Panc1 (cell line): ENCODE measurements around the gene PNO1. TPM values are rescaled to one million over a fixed set of nuclear protein-coding genes. Genes with fewer than 3 reads are reported as not detected.

ENCODE experiments used
- ATAC-seq: fragments of 200-7000 bp; cut with Tn5 transposase; 2 replicates; pipeline ENCODE4 v1.9.1; 2020; ENCODE audit warnings: mild to moderate bottlenecking, moderate library complexity
- BruUV-seq: library from RNA; stranded (reverse); fragments of 400-500 nt; replicated peaks from 2 replicates; lab custom pipeline; 2021; lab: Mats Ljungman, UMichigan
- CTCF ChIA-PET: fragments of 300-600 bp; sonication (Branson Sonifier 250); formaldehyde crosslinking; loops from one replicate; lab custom pipeline; 2022; ENCODE audit warnings: antibody characterized with exemption; lab: Charles Lee
- POLR2A ChIA-PET: fragments of 300-600 bp; sonication (Branson Sonifier 250); formaldehyde crosslinking; loops from one replicate; lab custom pipeline; 2022; ENCODE audit warnings: antibody characterized with exemption; lab: Charles Lee
- DNase-seq: peaks from one replicate; pipeline ENCODE4 v3.0.0-alpha.2; 2010; ENCODE audit warnings: low read depth, low spot score
- H3K27ac ChIP-seq: 2 replicates; pipeline ENCODE4 v1.5.1; 2011; ENCODE audit warnings: mild to moderate bottlenecking, low read length, inconsistent platforms
- H3K27me3 ChIP-seq: fragments of 200-500 bp; sonication (Bioruptor generic); 2 replicates; pipeline ENCODE4 v1.6.0; 2014; ENCODE audit warnings: low read length, inconsistent platforms; ENCODE audit not compliant: control insufficient read depth, insufficient read depth
- H3K36me3 ChIP-seq: fragments of 200-500 bp; sonication (Bioruptor generic); 2 replicates; pipeline ENCODE4 v1.5.1; 2014; ENCODE audit warnings: inconsistent platforms, mild to moderate bottlenecking, low read length, moderate library complexity; ENCODE audit not compliant: control insufficient read depth, insufficient read depth
- H3K4me1 ChIP-seq: 2 replicates; pipeline ENCODE4 v1.5.1; 2011; ENCODE audit warnings: inconsistent platforms, mild to moderate bottlenecking, low read length, moderate library complexity; ENCODE audit not compliant: control insufficient read depth, insufficient read depth
- H3K4me3 ChIP-seq, 2 experiments: 2 replicates each; pipeline ENCODE4 v1.5.1; 2011 to 2012; ENCODE audit warnings: low read depth in 2 of 2, low read length in 2 of 2, mild to moderate bottlenecking in 2 of 2, inconsistent platforms in 1 of 2, moderate library complexity in 1 of 2
- H3K9me3 ChIP-seq: fragments of 200-500 bp; sonication (Bioruptor generic); 2 replicates; pipeline ENCODE4 v1.5.1; 2014; ENCODE audit warnings: low read depth, mild to moderate bottlenecking, inconsistent platforms, low read length, moderate library complexity; ENCODE audit not compliant: control insufficient read depth, insufficient read depth
- CTCF ChIP-seq: fragments of 450-650 bp; IDR thresholded peaks from 2 replicates; pipeline ENCODE4 v1.5.1; 2017; ENCODE audit warnings: mild to moderate bottlenecking
- POLR2AphosphoS5 ChIP-seq: IDR thresholded peaks from 2 replicates; pipeline ENCODE4 v1.6.1; 2012; ENCODE audit warnings: mild to moderate bottlenecking, low read depth, low read length, moderate library complexity
- REST ChIP-seq, 2 experiments: IDR thresholded peaks; 2 replicates each; pipeline ENCODE4 v1.6.1; 2011 to 2012; ENCODE audit warnings: low read depth in 2 of 2, control low read depth in 1 of 2, low read length in 1 of 2, mild to moderate bottlenecking in 1 of 2, moderate library complexity in 1 of 2; ENCODE audit not compliant: insufficient read depth in 1 of 2
- SIN3A ChIP-seq: IDR thresholded peaks from 2 replicates; pipeline ENCODE4 v1.6.1; 2012; ENCODE audit warnings: low read depth, mild to moderate bottlenecking, low read length, moderate library complexity, borderline replicate concordance; ENCODE audit not compliant: insufficient read depth
- TCF7L2 ChIP-seq: IDR thresholded peaks from 2 replicates; pipeline ENCODE4 v1.6.1; 2011; ENCODE audit warnings: mild to moderate bottlenecking, low read depth, low read length, inconsistent platforms
- in situ Hi-C: cut with HindIII; loops from 2 replicates; pipeline ENCODE4 v1.10.0; 2016; ENCODE audit warnings: low sequenced_read_pairs, low pct_unique_long_range_greater_than_20kb
- intact Hi-C: fragments of 100-400 bp; cut with micrococcal nuclease; formaldehyde crosslinking; loops from one replicate; pipeline ENCODE4 v1.10.0; 2022; ENCODE audit not compliant: unreplicated experiment
- total RNA-seq: library from RNA; stranded (reverse); gene quantifications from one replicate; pipeline ENCODE4 v1.2.1, GENCODE V29; 2021; ENCODE audit not compliant: unreplicated experiment

The PNO1 gene
- total RNA-seq, 1 experiment from 2014 or later = 37.7 TPM

GRCh38 chr2:68158134-68158447 is 403 bp downstream of the PNO1 start:
- TSS peak; percentile 81 for BruUV-seq
- H3K27ac ChIP-seq = peak overlapping the region; percentile 97
- H3K4me3 ChIP-seq = peak overlapping the region; percentile 97 to 99
- no peaks in the 10 kb centered on the region for H3K27me3 ChIP-seq
- in situ Hi-C loops = no loop called here
- H3K36me3 ChIP-seq = peaks cover 35% of the 10 kb centered on the region
- peaks cover 8% of the 10 kb centered on the region; the same call in 1 of the 2 replicates for H3K4me1 ChIP-seq
- ChIA-PET CTCF (no interaction called here), POLR2A (interaction anchor here (0.7 kb wide), 1 partner anchor 309 kb away, joined by 4 read pairs; the partner anchor contains the start of genes APLF and FBXO48)
- intact Hi-C loops = no loop called here
- no peak for TF ChIP-seq REST (IDR thresholded peaks at IDR 0.05; ENCODE audit: insufficient read depth in 1 of 2, low read depth in 2 of 2, low read length in 1 of 2)
- ATAC-seq = peak; percentile 7
- no peak for DNase-seq
- no peaks in the 10 kb centered on the region for H3K9me3 ChIP-seq

GRCh38 chr2:68163641-68164040 is 6.0 kb downstream of the PNO1 start:
- ATAC-seq (no peak), DNase-seq (no peak)
- Histone ChIP-seq H3K4me1 (no peaks in the 10 kb centered on the region), H3K9me3 (no peaks in the 10 kb centered on the region), H3K27me3 (no peaks in the 10 kb centered on the region), H3K4me3 (no peak overlapping the region), H3K27ac (no peak overlapping the region), H3K36me3 (peaks cover 32% of the 10 kb centered on the region)
- CTCF ChIA-PET = no interaction called here
- in situ Hi-C loops (no loop called here), intact Hi-C loops (no loop called here)
- POLR2A ChIA-PET = no interaction called here
- TF ChIP-seq POLR2AphosphoS5 (no peak), TCF7L2 (no peak), REST (IDR thresholded peaks at IDR 0.05; ENCODE audit: insufficient read depth in 1 of 2, low read depth in 2 of 2, low read length in 1 of 2) (no peak), SIN3A (no peak), CTCF (no peak)
- BruUV-seq = no TSS peak
